RCC 7860 (cell line): ENCODE data around the gene GOLGA6L2.
A peak's percentile ranks its signal among the peaks of the same experiment; 100 is the strongest.
"Not testable (repeated sequence)": the region's sequence is repeated elsewhere in the genome, so short reads cannot be mapped to it uniquely, and the experiment has no call there.

Experiments used
- DNase-seq: peaks from one replicate; pipeline ENCODE4 v3.0.0-alpha.2; 2015; ENCODE audit warnings: low spot score
- FAIRE-seq: peaks from 2 replicates; lab custom pipeline; 2012; peaks lifted over from hg19 to GRCh38; lab: Jason Lieb, UNC

GOLGA6L2 gene

GRCh38 chr15:23434699-23435098, 12.3 kb downstream of the GOLGA6L2 start:
- DNase-seq, FAIRE-seq: not testable (repeated sequence)

GRCh38 chr15:23425327-23425726, 21.7 kb downstream of the GOLGA6L2 start:
- not testable (repeated sequence) for DNase-seq, FAIRE-seq

GRCh38 chr15:23424111-23424904, 22.7 kb downstream of the GOLGA6L2 start:
- DNase-seq (no peak), FAIRE-seq (no peak)

- peak; percentile 96 for FAIRE-seq
- peak; percentile 64 for DNase-seq
Observed at GRCh38 chr15:23422946-23423708, 23.9 kb downstream of the GOLGA6L2 start.

- no peak for FAIRE-seq
- DNase-seq = no peak
Observed at GRCh38 chr15:23422099-23422945, 24.7 kb downstream of the GOLGA6L2 start.

- DNase-seq (no peak), FAIRE-seq (no peak)
Observed at GRCh38 chr15:23420806-23421575, 26.1 kb downstream of the GOLGA6L2 start.

GRCh38 chr15:23416349-23417276, 30.4 kb downstream of the GOLGA6L2 start:
- no peak for DNase-seq
- no peak for FAIRE-seq

GRCh38 chr15:23415866-23416265, 31.2 kb downstream of the GOLGA6L2 start:
- FAIRE-seq, DNase-seq: not testable (repeated sequence)

- DNase-seq (no peak), FAIRE-seq (no peak)
Observed at GRCh38 chr15:23415321-23415865, 31.6 kb downstream of the GOLGA6L2 start.

GRCh38 chr15:23412881-23413600, 34.0 kb downstream of the GOLGA6L2 start:
- DNase-seq, FAIRE-seq: not testable (repeated sequence)

GRCh38 chr15:23411841-23412240, 35.2 kb downstream of the GOLGA6L2 start:
- no peak for FAIRE-seq
- no peak for DNase-seq

GRCh38 chr15:23403550-23403949, 43.5 kb downstream of the GOLGA6L2 start:
- FAIRE-seq (no peak), DNase-seq (no peak)

- no peak for FAIRE-seq
- DNase-seq = no peak
Observed at GRCh38 chr15:23402544-23402943, 44.5 kb downstream of the GOLGA6L2 start.

GRCh38 chr15:23402140-23402539, 44.9 kb downstream of the GOLGA6L2 start:
- no peak for DNase-seq
- FAIRE-seq = no peak

GRCh38 chr15:23401627-23402026, 45.4 kb downstream of the GOLGA6L2 start:
- FAIRE-seq (no peak), DNase-seq (no peak)

- not testable (repeated sequence) for FAIRE-seq, DNase-seq
Observed at GRCh38 chr15:23399207-23399606, 47.8 kb downstream of the GOLGA6L2 start.

- not testable (repeated sequence) for FAIRE-seq
Observed at GRCh38 chr15:23398357-23398756, 48.7 kb downstream of the GOLGA6L2 start.

GRCh38 chr15:23397779-23398178, 49.3 kb downstream of the GOLGA6L2 start:
- FAIRE-seq = no peak
- DNase-seq = no peak

More at GRCh38 chr15:23398357-23398756, 48.7 kb downstream of the GOLGA6L2 start:
- DNase-seq = not testable (repeated sequence)
